ENCODE data around the gene AKAP8.

GRCh38 chr19:15417699-15418098, 38.1 kb upstream of the AKAP8 start:
- no peak for TF ChIP-seq BHLHE40 (IDR thresholded peaks at IDR 0.05; ENCODE audit: low read depth, low read length)
- TF ChIP-seq CTCF (conservative IDR thresholded peaks at IDR 0.05; ENCODE audit: low read depth, low read length), result no peak
- no peak for TF ChIP-seq POLR2A (IDR thresholded peaks at IDR 0.05; ENCODE audit: low read depth, low read length)
- no peak for TF ChIP-seq SMC3 (IDR thresholded peaks at IDR 0.05; ENCODE audit: low read depth, low read length)

Data from IMR-90 (cell line).